Suprapubic skin (tissue), 3 donors: ENCODE results near the gene LPP.

Experiments used
- EP300 ChIP-seq: sonication (generic); formaldehyde crosslinking; IDR thresholded peaks from one replicate; pipeline ENCODE4 v1.6.1; 2017; ENCODE audit warnings: antibody characterized with exemption
- POLR2A ChIP-seq, 2 donors: fragments of 450-650 bp; IDR thresholded peaks; one replicate each; pipeline ENCODE4 v1.6.1; 2017; ENCODE audit warnings: antibody characterized with exemption in 2 of 2, mild to moderate bottlenecking in 2 of 2, moderate library complexity in 2 of 2
- TF ChIP-seq, protein P1 (sequence below), 2 donors: fragments of 200-600 bp in 1 of 2; fragments of 450-650 bp in 1 of 2; sonication (generic) in 1 of 2; IDR thresholded peaks; one replicate each; pipeline ENCODE4 v1.5.1; 2016 to 2019; ENCODE audit warnings: antibody characterized with exemption in 2 of 2, mild to moderate bottlenecking in 1 of 2, moderate library complexity in 1 of 2

DNA sequence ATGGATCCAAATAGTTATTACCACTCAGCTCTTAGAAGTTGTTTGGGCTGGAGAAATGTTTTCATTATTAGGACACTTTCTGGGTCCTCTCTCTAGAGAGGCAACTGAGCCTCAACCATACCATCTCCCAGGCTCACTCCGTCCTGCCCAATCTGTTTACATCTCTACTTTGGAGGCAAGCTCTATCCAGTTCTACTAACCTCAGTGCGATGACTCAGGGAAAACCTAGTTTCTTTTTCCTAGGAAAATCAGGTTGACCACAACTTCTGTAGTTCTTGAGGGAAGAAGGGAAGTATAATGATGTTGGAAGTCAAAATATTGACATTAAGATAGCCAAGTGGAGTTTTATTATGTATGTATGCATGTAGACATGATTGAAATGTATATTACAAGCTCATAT lies 40.4 kb downstream of the LPP start:
- TF ChIP-seq, protein P1, sequence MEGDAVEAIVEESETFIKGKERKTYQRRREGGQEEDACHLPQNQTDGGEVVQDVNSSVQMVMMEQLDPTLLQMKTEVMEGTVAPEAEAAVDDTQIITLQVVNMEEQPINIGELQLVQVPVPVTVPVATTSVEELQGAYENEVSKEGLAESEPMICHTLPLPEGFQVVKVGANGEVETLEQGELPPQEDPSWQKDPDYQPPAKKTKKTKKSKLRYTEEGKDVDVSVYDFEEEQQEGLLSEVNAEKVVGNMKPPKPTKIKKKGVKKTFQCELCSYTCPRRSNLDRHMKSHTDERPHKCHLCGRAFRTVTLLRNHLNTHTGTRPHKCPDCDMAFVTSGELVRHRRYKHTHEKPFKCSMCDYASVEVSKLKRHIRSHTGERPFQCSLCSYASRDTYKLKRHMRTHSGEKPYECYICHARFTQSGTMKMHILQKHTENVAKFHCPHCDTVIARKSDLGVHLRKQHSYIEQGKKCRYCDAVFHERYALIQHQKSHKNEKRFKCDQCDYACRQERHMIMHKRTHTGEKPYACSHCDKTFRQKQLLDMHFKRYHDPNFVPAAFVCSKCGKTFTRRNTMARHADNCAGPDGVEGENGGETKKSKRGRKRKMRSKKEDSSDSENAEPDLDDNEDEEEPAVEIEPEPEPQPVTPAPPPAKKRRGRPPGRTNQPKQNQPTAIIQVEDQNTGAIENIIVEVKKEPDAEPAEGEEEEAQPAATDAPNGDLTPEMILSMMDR (IDR thresholded peaks at IDR 0.05): no peak
- no peak for TF ChIP-seq POLR2A (IDR thresholded peaks at IDR 0.05)
- no peak for TF ChIP-seq EP300
